Measurements from ENCODE around the gene CISD3. TPM values are rescaled to one million over a fixed set of nuclear protein-coding genes. Genes with fewer than 3 reads are reported as not detected.

The CISD3 gene
- total and polyA plus RNA-seq, 2 experiments from 2014 or later = 7.2 to 44.6 TPM

DNA sequence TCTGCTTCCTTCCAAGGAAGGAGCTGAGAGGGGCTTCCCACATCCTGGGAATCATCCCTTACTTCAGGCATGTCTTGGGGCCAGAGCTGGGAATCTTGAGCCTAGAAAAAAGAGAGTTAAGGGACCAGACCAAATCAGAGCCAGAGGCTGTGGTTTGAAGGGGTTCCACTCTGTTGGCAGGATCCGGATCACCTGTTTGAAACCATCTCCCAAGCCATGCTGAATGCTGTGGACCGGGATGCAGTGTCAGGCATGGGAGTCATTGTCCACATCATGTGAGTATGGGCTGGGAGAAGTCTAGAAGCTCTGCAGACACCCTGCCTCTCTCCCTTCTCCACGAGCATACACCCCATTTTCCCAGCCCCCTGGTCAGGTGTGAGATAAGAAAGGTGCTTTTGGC is 32.1 kb downstream of the CISD3 start:
- H3K9ac ChIP-seq = no peak overlapping the region
- H3K27me3 ChIP-seq (replicated peaks; ENCODE audit: insufficient read depth) = no peaks in the 10 kb centered on the region
- H2AFZ ChIP-seq = no peak overlapping the region
- no peak for TF ChIP-seq EZH2 (IDR thresholded peaks at IDR 0.05; ENCODE audit: insufficient read depth, poor library complexity, severe bottlenecking)
- no peak for TF ChIP-seq EZH2phosphoT487 (IDR thresholded peaks at IDR 0.05; ENCODE audit: insufficient read depth, low read depth)
- DNase-seq = no peak
- H3K9me3 ChIP-seq (ENCODE audit: low read depth) = no peaks in the 10 kb centered on the region
- peaks cover 20% of the 10 kb centered on the region for H3K79me2 ChIP-seq (ENCODE audit: insufficient read depth)
- H3K9me2 ChIP-seq (ENCODE audit: insufficient read depth) = no peaks in the 10 kb centered on the region
- no peak overlapping the region for H3K4me2 ChIP-seq (ENCODE audit: unreplicated experiment)
- no peaks in the 10 kb centered on the region for H4K20me1 ChIP-seq (ENCODE audit: insufficient read depth)
- H3K27ac ChIP-seq = no peak overlapping the region
- H3K4me1 ChIP-seq (ENCODE audit: insufficient read depth) = no peaks in the 10 kb centered on the region
- H3K4me3 ChIP-seq = no peak overlapping the region
- H3K36me3 ChIP-seq (ENCODE audit: low read depth) = peaks cover 34% of the 10 kb centered on the region; the same call in 1 of the 2 replicates
- 89 to 100% methylated on average over 3 of the region's 3 CpGs for WGBS, 2 experiments (ENCODE audit: low coverage in 1 of 2, low lambda C conversion rate in 2 of 2, missing lambda C conversion rate in 2 of 2)
- peaks cover 32% of the 10 kb centered on the region for H3F3A ChIP-seq (ENCODE audit: insufficient read depth)
- in situ Hi-C loops (cut with MboI) = no loop called here

- no peak for TF ChIP-seq EZH2phosphoT487 (IDR thresholded peaks at IDR 0.05; ENCODE audit: insufficient read depth, low read depth)
- no peak for TF ChIP-seq EZH2 (IDR thresholded peaks at IDR 0.05; ENCODE audit: insufficient read depth, poor library complexity, severe bottlenecking)
- H3K36me3 ChIP-seq (ENCODE audit: low read depth) = peaks cover 17% of the 10 kb centered on the region; the same call in 1 of the 2 replicates
- no peak overlapping the region for H3K4me3 ChIP-seq
- H3K9me3 ChIP-seq (ENCODE audit: low read depth) = no peaks in the 10 kb centered on the region
- H3K27me3 ChIP-seq (replicated peaks; ENCODE audit: insufficient read depth) = no peaks in the 10 kb centered on the region
- no peak overlapping the region for H3K4me2 ChIP-seq (ENCODE audit: unreplicated experiment)
- DNase-seq = no peak
- no peaks in the 10 kb centered on the region for H4K20me1 ChIP-seq (ENCODE audit: insufficient read depth)
- in situ Hi-C loops (cut with MboI) = no loop called here
- no peaks in the 10 kb centered on the region for H3K4me1 ChIP-seq (ENCODE audit: insufficient read depth)
- no peak overlapping the region for H3K9ac ChIP-seq
- H3K79me2 ChIP-seq (ENCODE audit: insufficient read depth) = no peaks in the 10 kb centered on the region
- peaks cover 29% of the 10 kb centered on the region; the same call in 1 of the 2 replicates for H3F3A ChIP-seq (ENCODE audit: insufficient read depth)
- no peaks in the 10 kb centered on the region for H3K9me2 ChIP-seq (ENCODE audit: insufficient read depth)
- 92 to 94% methylated on average over 5 of the region's 5 CpGs for WGBS, 2 experiments (ENCODE audit: low coverage in 1 of 2, low lambda C conversion rate in 2 of 2, missing lambda C conversion rate in 2 of 2)
- no peak overlapping the region for H3K27ac ChIP-seq
- H2AFZ ChIP-seq = no peak overlapping the region
These were observed 36.2 kb downstream of the CISD3 start for GRCh38 chr17:38766341-38766740.

- no peak overlapping the region for H3K4me2 ChIP-seq (ENCODE audit: unreplicated experiment)
- no peak overlapping the region for H3K4me3 ChIP-seq
- DNase-seq = no peak
- H3K9me2 ChIP-seq (ENCODE audit: insufficient read depth) = no peaks in the 10 kb centered on the region
- H3K36me3 ChIP-seq (ENCODE audit: low read depth) = peaks cover 34% of the 10 kb centered on the region; the same call in 1 of the 2 replicates
- no peaks in the 10 kb centered on the region for H3K27me3 ChIP-seq (replicated peaks; ENCODE audit: insufficient read depth)
- H2AFZ ChIP-seq = no peak overlapping the region
- TF ChIP-seq EZH2phosphoT487 (IDR thresholded peaks at IDR 0.05; ENCODE audit: insufficient read depth, low read depth) (no peak), EZH2 (IDR thresholded peaks at IDR 0.05; ENCODE audit: insufficient read depth, poor library complexity, severe bottlenecking) (no peak)
- WGBS, 2 experiments (ENCODE audit: low coverage in 1 of 2, low lambda C conversion rate in 2 of 2, missing lambda C conversion rate in 2 of 2) = 65 to 68% methylated on average over 6 of the region's 6 CpGs
- in situ Hi-C loops (cut with MboI) = no loop called here
- H3K27ac ChIP-seq = no peak overlapping the region
- H4K20me1 ChIP-seq (ENCODE audit: insufficient read depth) = no peaks in the 10 kb centered on the region
- H3K4me1 ChIP-seq (ENCODE audit: insufficient read depth) = no peaks in the 10 kb centered on the region
- no peaks in the 10 kb centered on the region for H3K9me3 ChIP-seq (ENCODE audit: low read depth)
- H3F3A ChIP-seq (ENCODE audit: insufficient read depth) = 0 out of 2 replicates have a peak, but pooled peaks cover 12% of the 10 kb centered on the region
- H3K79me2 ChIP-seq (ENCODE audit: insufficient read depth) = no peaks in the 10 kb centered on the region
- no peak overlapping the region for H3K9ac ChIP-seq
These were observed 38.3 kb downstream of the CISD3 start for GRCh38 chr17:38768417-38768816.

DNA sequence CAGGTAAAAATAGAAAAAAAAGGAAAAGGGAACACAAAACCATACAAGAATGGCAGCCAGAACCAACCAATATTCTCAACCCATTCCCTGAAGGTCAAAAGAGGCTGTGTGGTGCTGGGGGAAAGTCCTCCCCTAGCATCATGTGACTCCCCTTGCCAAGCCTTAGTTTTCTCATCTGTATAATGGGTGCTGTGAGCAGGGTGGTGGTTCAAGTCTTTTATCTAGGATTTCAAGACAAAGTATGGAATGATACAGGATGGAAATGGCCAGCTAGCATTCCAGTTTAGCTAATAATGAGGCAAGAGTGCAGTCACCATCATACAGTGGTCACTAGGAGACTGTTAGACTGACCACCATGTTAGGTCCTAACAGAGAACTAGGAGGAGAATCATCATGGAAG is 43.1 kb downstream of the CISD3 start:
- H3K4me1 ChIP-seq (ENCODE audit: insufficient read depth) = peaks cover 3% of the 10 kb centered on the region; the same call in 1 of the 2 replicates
- H3K9ac ChIP-seq = no peak overlapping the region
- H3K4me3 ChIP-seq = no peak overlapping the region
- H3K27me3 ChIP-seq (replicated peaks; ENCODE audit: insufficient read depth) = no peaks in the 10 kb centered on the region
- in situ Hi-C loops (cut with MboI) = no loop called here
- H3K9me3 ChIP-seq (ENCODE audit: low read depth) = no peaks in the 10 kb centered on the region
- TF ChIP-seq EZH2 (IDR thresholded peaks at IDR 0.05; ENCODE audit: insufficient read depth, poor library complexity, severe bottlenecking) = no peak
- no peak for TF ChIP-seq EZH2phosphoT487 (IDR thresholded peaks at IDR 0.05; ENCODE audit: insufficient read depth, low read depth)
- no peak for DNase-seq
- no peak overlapping the region for H3K4me2 ChIP-seq (ENCODE audit: unreplicated experiment)
- peaks cover 8% of the 10 kb centered on the region for H3F3A ChIP-seq (ENCODE audit: insufficient read depth)
- no peaks in the 10 kb centered on the region for H3K79me2 ChIP-seq (ENCODE audit: insufficient read depth)
- no peaks in the 10 kb centered on the region for H3K9me2 ChIP-seq (ENCODE audit: insufficient read depth)
- no peak overlapping the region for H2AFZ ChIP-seq
- no peaks in the 10 kb centered on the region for H4K20me1 ChIP-seq (ENCODE audit: insufficient read depth)
- peaks cover 62% of the 10 kb centered on the region for H3K36me3 ChIP-seq (ENCODE audit: low read depth)
- no peak overlapping the region for H3K27ac ChIP-seq

Data from GM23248 (cell line).